Ascending aorta (tissue), 2 donors: ENCODE results near the gene RBM27. TPM values are rescaled to one million over a fixed set of nuclear protein-coding genes. Genes with fewer than 3 reads are reported as not detected.

Experiments used
- DNase-seq, 2 donors: peaks; one replicate each; pipeline ENCODE4 v3.0.0-alpha.2; 2019; ENCODE audit warnings: low spot score in 2 of 2
- H3K27ac ChIP-seq, 2 donors: fragments of 200-600 bp; sonication (generic); one replicate each; pipeline ENCODE4 v1.5.1; 2016 to 2017; ENCODE audit warnings: mild to moderate bottlenecking in 1 of 2
- H3K27me3 ChIP-seq: fragments of 200-600 bp; sonication (generic); one replicate; pipeline ENCODE4 v1.5.1; 2017
- H3K36me3 ChIP-seq, 2 donors: fragments of 200-600 bp; sonication (generic); one replicate each; pipeline ENCODE4 v1.5.1; 2016
- H3K4me1 ChIP-seq, 2 donors: fragments of 200-600 bp; sonication (generic); one replicate each; pipeline ENCODE4 v1.5.1; 2016 to 2017; ENCODE audit warnings: mild to moderate bottlenecking in 1 of 2
- H3K4me3 ChIP-seq, 2 donors: fragments of 200-600 bp; sonication (generic); one replicate each; pipeline ENCODE4 v1.5.1; 2016 to 2017; ENCODE audit warnings: mild to moderate bottlenecking in 1 of 2
- H3K9me3 ChIP-seq, 2 donors: fragments of 200-600 bp; sonication (generic); one replicate each; pipeline ENCODE4 v1.5.1; 2016
- CTCF ChIP-seq, 3 experiments: fragments of 200-600 bp in 2 of 3; fragments of 450-650 bp in 1 of 3; sonication (generic) in 2 of 3; IDR thresholded peaks; one replicate each; pipeline ENCODE4 v1.5.1; 2016 to 2019; ENCODE audit warnings: antibody characterized with exemption in 3 of 3, mild to moderate bottlenecking in 1 of 3, moderate library complexity in 1 of 3
- intact Hi-C: fragments of 100-400 bp; cut with DNase I; formaldehyde crosslinking; loops from one replicate; pipeline ENCODE4 v1.15.1; 2023
- total RNA-seq: library from RNA; depleted of rRNA; stranded (reverse); fragments of >200 nt; gene quantifications from one replicate; pipeline ENCODE4 v1.1.0, GENCODE V29; 2016

Gene RBM27
- total RNA-seq, 1 donor from 2014 or later = 5.9 TPM

DNA sequence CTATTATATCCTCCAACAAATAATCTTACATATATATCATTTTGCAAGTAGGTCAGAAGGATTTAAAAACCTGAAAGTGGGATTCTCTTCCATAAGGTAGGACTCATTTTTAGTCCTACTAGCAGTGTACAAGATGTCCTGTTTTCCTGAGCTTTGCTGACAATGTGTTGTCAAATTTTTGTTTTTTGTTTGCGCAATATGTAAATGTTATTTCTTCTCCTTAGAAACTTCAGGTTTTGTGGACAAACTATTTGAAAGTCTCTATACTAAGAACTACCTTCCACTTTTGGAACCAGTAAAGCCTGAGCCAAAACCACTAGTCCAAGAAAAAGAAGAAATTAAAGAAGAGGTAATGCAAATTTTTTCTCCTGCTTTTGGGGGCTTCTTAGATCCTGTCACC, 19.8 kb downstream of the RBM27 start:
- H3K27ac ChIP-seq = no peak overlapping the region
- intact Hi-C loops = no loop called here
- TF ChIP-seq CTCF (IDR thresholded peaks at IDR 0.05) = no peak
- H3K4me1 ChIP-seq = no peaks in the 10 kb centered on the region
- DNase-seq = no peak
- H3K36me3 ChIP-seq = peaks cover 12 to 15% of the 10 kb centered on the region in 2 donors
- no peak overlapping the region for H3K4me3 ChIP-seq
- H3K9me3 ChIP-seq = no peaks in the 10 kb centered on the region
- no peaks in the 10 kb centered on the region for H3K27me3 ChIP-seq

- intact Hi-C loops = no loop called here
- H3K4me3 ChIP-seq = no peak overlapping the region
- H3K27ac ChIP-seq = no peak overlapping the region
These were observed 25.8 kb downstream of the RBM27 start for GRCh38 chr5:146229222-146229621.

DNA sequence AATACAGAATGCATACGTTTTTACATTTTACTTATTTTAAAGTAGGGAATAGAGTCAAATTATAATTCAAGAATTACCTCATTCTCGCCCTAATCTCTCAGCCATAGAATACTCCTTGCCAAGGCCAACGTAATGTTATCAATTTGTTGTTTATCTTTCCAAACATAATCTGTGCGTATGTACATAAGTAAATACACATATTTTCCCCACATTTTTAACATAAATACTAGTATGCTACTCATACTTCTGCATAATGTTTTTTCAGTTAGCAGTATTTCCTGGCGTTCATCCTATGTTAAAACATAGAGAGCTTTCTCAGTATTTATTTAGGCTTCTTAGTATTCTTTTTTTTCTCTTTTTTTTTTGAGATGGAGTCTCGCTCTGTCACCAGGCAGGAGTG, 28.8 kb downstream of the RBM27 start:
- intact Hi-C loops = no loop called here
- Histone ChIP-seq H3K27ac (peak overlapping the region; percentile 58 to 81), H3K9me3 (no peaks in the 10 kb centered on the region), H3K4me1 (peaks cover 0 to 16% of the 10 kb centered on the region in 2 donors), H3K36me3 (peaks cover 11 to 37% of the 10 kb centered on the region in 2 donors), H3K4me3 (no peak overlapping the region), H3K27me3 (no peaks in the 10 kb centered on the region)
- DNase-seq = no peak
- TF ChIP-seq CTCF (IDR thresholded peaks at IDR 0.05) = no peak

More at GRCh38 chr5:146229222-146229621, 25.8 kb downstream of the RBM27 start:
- Histone ChIP-seq H3K9me3 (no peaks in the 10 kb centered on the region), H3K27me3 (no peaks in the 10 kb centered on the region), H3K4me1 (peaks cover 0 to 16% of the 10 kb centered on the region in 2 donors), H3K36me3 (peaks cover 15 to 34% of the 10 kb centered on the region in 2 donors)
- TF ChIP-seq CTCF (IDR thresholded peaks at IDR 0.05) = no peak
- DNase-seq = no peak

- DNase-seq = peak in 1 of 2 donors; percentile 65
- no peak for TF ChIP-seq CTCF (IDR thresholded peaks at IDR 0.05)
- Histone ChIP-seq H3K27ac (peak overlapping the region; percentile 58 to 81), H3K4me1 (peaks cover 0 to 16% of the 10 kb centered on the region in 2 donors), H3K4me3 (no peak overlapping the region), H3K36me3 (peaks cover 21 to 48% of the 10 kb centered on the region in 2 donors), H3K9me3 (no peaks in the 10 kb centered on the region), H3K27me3 (no peaks in the 10 kb centered on the region)
- intact Hi-C loops = no loop called here
These were observed 30.0 kb downstream of the RBM27 start for GRCh38 chr5:146233441-146233840.

GRCh38 chr5:146238973-146239372, 35.6 kb downstream of the RBM27 start:
- Histone ChIP-seq H3K36me3 (peaks cover 14 to 21% of the 10 kb centered on the region in 2 donors), H3K9me3 (no peaks in the 10 kb centered on the region), H3K27me3 (no peaks in the 10 kb centered on the region), H3K27ac (peak overlapping the region; percentile 54 to 76), H3K4me1 (peaks cover 0 to 39% of the 10 kb centered on the region in 2 donors), H3K4me3 (no peak overlapping the region)
- TF ChIP-seq CTCF (IDR thresholded peaks at IDR 0.05) = no peak
- no peak for DNase-seq
- intact Hi-C loops = no loop called here

DNA sequence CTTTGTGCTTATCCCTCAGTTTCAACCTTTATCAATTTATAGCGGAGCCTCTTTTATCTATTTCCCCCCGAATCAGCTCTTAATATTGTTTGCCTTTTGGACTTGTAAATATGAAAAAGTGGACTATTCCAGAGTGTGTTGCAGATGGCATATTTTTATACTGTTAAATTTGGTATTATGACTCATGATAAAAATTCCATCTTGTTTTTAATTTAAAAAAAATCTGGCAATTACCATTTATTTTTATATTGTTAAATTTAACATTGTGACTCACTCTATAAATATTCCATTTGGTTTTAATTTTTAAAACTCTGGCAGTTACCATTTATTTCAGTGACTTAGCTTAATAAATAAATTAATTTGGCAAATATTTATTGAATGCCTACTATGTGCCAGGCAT, 37.5 kb downstream of the RBM27 start:
- peaks cover 14 to 21% of the 10 kb centered on the region in 2 donors for H3K36me3 ChIP-seq
- no peaks in the 10 kb centered on the region for H3K27me3 ChIP-seq
- H3K27ac ChIP-seq = peak overlapping the region; percentile 82 to 91
- no peaks in the 10 kb centered on the region for H3K9me3 ChIP-seq
- TF ChIP-seq CTCF (IDR thresholded peaks at IDR 0.05) = no peak
- DNase-seq = no peak
- intact Hi-C loops = loop anchor here (1.0 to 5.0 kb wide), 2 partner anchors 38 to 41 kb away; partner anchors contain the start of gene RBM27
- peak overlapping the region in 1 of 2 donors; percentile 5 for H3K4me3 ChIP-seq
- peaks cover 0 to 39% of the 10 kb centered on the region in 2 donors for H3K4me1 ChIP-seq
